Liver (tissue), 9 donors: ENCODE results near the gene TNNI3K. TPM values are rescaled to one million over a fixed set of nuclear protein-coding genes. Genes with fewer than 3 reads are reported as not detected.

Experiments used
- DNase-seq: peaks from one replicate; pipeline ENCODE4 v3.0.0-alpha.2; 2017; ENCODE audit warnings: low spot score
- H3K27ac ChIP-seq, 2 donors: one replicate each; pipeline ENCODE4 v1.7.0; 2013; ENCODE audit warnings: inconsistent platforms in 2 of 2, low read length in 2 of 2, control low read depth in 1 of 2, low read depth in 1 of 2, mild to moderate bottlenecking in 1 of 2
- H3K27me3 ChIP-seq, 4 donors: one replicate each; pipeline versions ENCODE4 v1.6.1 to v1.7.0; 2013; ENCODE audit warnings: low read length in 3 of 4, inconsistent platforms in 1 of 4, mild to moderate bottlenecking in 1 of 4, moderate library complexity in 1 of 4; ENCODE audit not compliant: control insufficient read depth in 4 of 4, insufficient read depth in 4 of 4
- H3K36me3 ChIP-seq, 4 donors: one replicate each; pipeline versions ENCODE4 v1.6.1 to v1.7.0; 2013; ENCODE audit warnings: low read length in 3 of 4, mild to moderate bottlenecking in 3 of 4, low read depth in 1 of 4, moderate library complexity in 1 of 4; ENCODE audit not compliant: control insufficient read depth in 4 of 4, insufficient read depth in 3 of 4
- H3K4me1 ChIP-seq, 4 donors: one replicate each; pipeline versions ENCODE4 v1.6.1 to v1.7.0; 2013; ENCODE audit warnings: low read length in 3 of 4, mild to moderate bottlenecking in 3 of 4, moderate library complexity in 1 of 4; ENCODE audit not compliant: control insufficient read depth in 4 of 4, insufficient read depth in 4 of 4
- H3K4me3 ChIP-seq, 3 donors: one replicate each; pipeline versions ENCODE4 v1.6.1 to v1.7.0; 2013; ENCODE audit warnings: low read length in 3 of 3, control low read depth in 1 of 3, low read depth in 1 of 3, mild to moderate bottlenecking in 1 of 3
- H3K9ac ChIP-seq, 2 donors: one replicate each; pipeline ENCODE4 v1.7.0; 2013; ENCODE audit warnings: low read length in 2 of 2, mild to moderate bottlenecking in 2 of 2, moderate library complexity in 2 of 2, control low read depth in 1 of 2, low read depth in 1 of 2
- H3K9me3 ChIP-seq, 4 donors: one replicate each; pipeline versions ENCODE4 v1.6.1 to v1.7.0; 2013; ENCODE audit warnings: low read length in 3 of 4; ENCODE audit not compliant: control insufficient read depth in 4 of 4
- EGR1 ChIP-seq, 2 donors: IDR thresholded peaks; 2 replicates each; pipeline ENCODE4 v1.6.1; 2016 to 2018; ENCODE audit warnings: antibody characterized with exemption in 2 of 2, low read depth in 2 of 2
- FOXA1 ChIP-seq: IDR thresholded peaks from 2 replicates; pipeline ENCODE4 v1.6.1; 2016; ENCODE audit warnings: antibody characterized with exemption
- GABPA ChIP-seq, 2 donors: IDR thresholded peaks in 1 of 2; conservative IDR thresholded peaks in 1 of 2; 2 replicates each; pipeline ENCODE4 v1.6.1; 2016; ENCODE audit warnings: antibody characterized with exemption in 2 of 2, mild to moderate bottlenecking in 1 of 2, moderate library complexity in 1 of 2
- NR2F2 ChIP-seq: IDR thresholded peaks from 2 replicates; pipeline ENCODE4 v1.6.1; 2016; ENCODE audit warnings: antibody characterized with exemption
- RAD21 ChIP-seq, 2 donors: IDR thresholded peaks; 2 replicates each; pipeline ENCODE4 v1.6.1; 2016; ENCODE audit warnings: antibody characterized with exemption in 2 of 2, mild to moderate bottlenecking in 2 of 2
- REST ChIP-seq: IDR thresholded peaks from 2 replicates; pipeline ENCODE4 v1.6.1; 2016; ENCODE audit warnings: antibody characterized with exemption, mild to moderate bottlenecking
- RXRA ChIP-seq, 2 donors: IDR thresholded peaks; 2 replicates each; pipeline ENCODE4 v1.6.1; 2017 to 2018; ENCODE audit warnings: antibody characterized with exemption in 2 of 2, mild to moderate bottlenecking in 1 of 2
- SP1 ChIP-seq: IDR thresholded peaks from 2 replicates; pipeline ENCODE4 v1.6.1; 2018; ENCODE audit warnings: antibody characterized with exemption, mild to moderate bottlenecking
- TAF1 ChIP-seq: conservative IDR thresholded peaks from 2 replicates; pipeline ENCODE4 v1.6.1; 2016; ENCODE audit warnings: antibody characterized with exemption, mild to moderate bottlenecking
- YY1 ChIP-seq: IDR thresholded peaks from 2 replicates; pipeline ENCODE4 v1.6.1; 2016; ENCODE audit warnings: antibody characterized with exemption, mild to moderate bottlenecking
- WGBS: extraction: QIAGEN DNeasy Blood & Tissue Kit; methylation state at CpG from one replicate; pipeline ENCODE4 v1.1.7; 2013; 5-methylcytosine and 5-hydroxymethylcytosine counted together
- polyA plus RNA-seq, 2 donors: library from polyadenylated mRNA; stranded (reverse) in 1 of 2; unstranded in 1 of 2; fragments of 200-250 nt in 1 of 2; fragments of >200 nt in 1 of 2; fragmentation: Nextera tagmentation in 1 of 2; extraction: Ambion mirVana in 1 of 2; gene quantifications; one replicate each; pipeline versions ENCODE4 v1.2.1 to v1.2.3, GENCODE V29; 2013 to 2015
- total RNA-seq, 2 donors: library from RNA; depleted of rRNA; stranded (reverse); fragments of >200 nt; gene quantifications; one replicate each; pipeline ENCODE4 v1.2.3, GENCODE V29; 2014
- TF ChIP-seq, protein P1 (sequence below): fragments of 150-350 bp; IDR thresholded peaks from 2 replicates; pipeline ENCODE4 v1.5.1; 2017; ENCODE audit warnings: improper control_type of control experiment, low read depth, low read length; ENCODE audit not compliant: missing input control
- TF ChIP-seq, protein P2 (sequence below): IDR thresholded peaks from 2 replicates; pipeline ENCODE4 v1.6.1; 2016; ENCODE audit warnings: antibody characterized with exemption
- donor health status: healthy.
- donor health status: healthy.
- donor health status: healthy.
- donor health status: healthy.
- donor health status: healthy.

TNNI3K gene
- total and polyA plus RNA-seq, 4 donors, result 0.09 to 0.10 TPM; not detected in 2

GRCh38 chr1:74502858-74503257, 267.7 kb downstream of the TNNI3K start (continued):
- TF ChIP-seq, protein P1, sequence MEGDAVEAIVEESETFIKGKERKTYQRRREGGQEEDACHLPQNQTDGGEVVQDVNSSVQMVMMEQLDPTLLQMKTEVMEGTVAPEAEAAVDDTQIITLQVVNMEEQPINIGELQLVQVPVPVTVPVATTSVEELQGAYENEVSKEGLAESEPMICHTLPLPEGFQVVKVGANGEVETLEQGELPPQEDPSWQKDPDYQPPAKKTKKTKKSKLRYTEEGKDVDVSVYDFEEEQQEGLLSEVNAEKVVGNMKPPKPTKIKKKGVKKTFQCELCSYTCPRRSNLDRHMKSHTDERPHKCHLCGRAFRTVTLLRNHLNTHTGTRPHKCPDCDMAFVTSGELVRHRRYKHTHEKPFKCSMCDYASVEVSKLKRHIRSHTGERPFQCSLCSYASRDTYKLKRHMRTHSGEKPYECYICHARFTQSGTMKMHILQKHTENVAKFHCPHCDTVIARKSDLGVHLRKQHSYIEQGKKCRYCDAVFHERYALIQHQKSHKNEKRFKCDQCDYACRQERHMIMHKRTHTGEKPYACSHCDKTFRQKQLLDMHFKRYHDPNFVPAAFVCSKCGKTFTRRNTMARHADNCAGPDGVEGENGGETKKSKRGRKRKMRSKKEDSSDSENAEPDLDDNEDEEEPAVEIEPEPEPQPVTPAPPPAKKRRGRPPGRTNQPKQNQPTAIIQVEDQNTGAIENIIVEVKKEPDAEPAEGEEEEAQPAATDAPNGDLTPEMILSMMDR, result no peak
- TF ChIP-seq YY1, result no peak
- no peak for TF ChIP-seq TAF1

- Histone ChIP-seq H3K4me3 (no peak overlapping the region), H3K4me1 (no peaks in the 10 kb centered on the region), H3K9me3 (no peaks in the 10 kb centered on the region), H3K36me3 (no peaks in the 10 kb centered on the region), H3K27ac (no peak overlapping the region), H3K27me3 (peaks cover 0 to 3% (median 0%) of the 10 kb centered on the region in 4 donors), H3K9ac (no peak overlapping the region)
- TF ChIP-seq RAD21 (IDR thresholded peaks at IDR 0.05), result peak; percentile 59 to 74
- TF ChIP-seq REST, result peak; percentile 71
- TF ChIP-seq, protein P2, sequence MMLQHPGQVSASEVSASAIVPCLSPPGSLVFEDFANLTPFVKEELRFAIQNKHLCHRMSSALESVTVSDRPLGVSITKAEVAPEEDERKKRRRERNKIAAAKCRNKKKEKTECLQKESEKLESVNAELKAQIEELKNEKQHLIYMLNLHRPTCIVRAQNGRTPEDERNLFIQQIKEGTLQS, result no peak
- TF ChIP-seq GABPA (IDR thresholded peaks at IDR 0.05 in 1 of 2, conservative IDR thresholded peaks at IDR 0.05 in 1 of 2), result no peak
- TF ChIP-seq, protein P1, result peak; percentile 41
- peak; percentile 35 for DNase-seq
- WGBS, result 45% methylated on average over 15 of the region's 15 CpGs
Measured at GRCh38 chr1:74504125-74504932, 269.1 kb downstream of the TNNI3K start.

DNA sequence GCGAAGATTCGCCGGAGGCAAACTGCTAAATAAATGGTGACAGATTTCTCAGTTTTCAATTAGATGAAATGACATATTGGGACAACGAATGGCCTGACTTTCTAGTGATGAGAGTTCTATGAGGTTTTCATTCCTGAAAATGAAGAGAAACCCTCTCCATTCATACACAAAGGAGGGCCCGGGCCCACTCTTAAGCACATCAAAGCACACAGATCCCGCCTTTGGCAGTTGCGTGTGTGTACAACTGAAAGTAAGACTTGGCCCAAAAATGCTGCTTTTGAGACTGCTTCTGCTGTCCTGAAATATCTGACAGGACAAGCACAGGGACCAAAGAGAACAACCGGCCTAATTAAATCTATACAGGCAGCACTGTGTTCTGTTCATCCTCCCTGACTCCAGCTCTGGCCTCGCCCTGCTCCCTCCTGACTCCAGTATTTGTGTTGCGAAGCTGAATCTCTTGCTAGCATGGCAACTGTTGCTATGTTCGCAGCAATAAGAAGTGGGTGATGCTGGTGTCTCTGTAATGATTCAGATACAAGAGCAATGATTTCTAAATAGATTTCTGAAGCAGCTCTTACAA, 269.8 kb downstream of the TNNI3K start:
- H3K9ac ChIP-seq, result no peak overlapping the region
- H3K36me3 ChIP-seq, result no peaks in the 10 kb centered on the region
- TF ChIP-seq, protein P1, result no peak
- TF ChIP-seq FOXA1 (no peak), SP1 (no peak), RXRA (IDR thresholded peaks at IDR 0.05) (no peak), NR2F2 (no peak), EGR1 (IDR thresholded peaks at IDR 0.05; ENCODE audit: low read depth in 2 of 2) (no peak)
- H3K27ac ChIP-seq, result no peak overlapping the region
- H3K4me1 ChIP-seq, result no peaks in the 10 kb centered on the region
- DNase-seq, result no peak
- WGBS, result 71% methylated on average over 11 of the region's 11 CpGs
- H3K4me3 ChIP-seq, result no peak overlapping the region
- no peaks in the 10 kb centered on the region for H3K9me3 ChIP-seq
- peaks cover 0 to 3% (median 0%) of the 10 kb centered on the region in 4 donors for H3K27me3 ChIP-seq
